ENCODE data around the gene LAMB1.

GRCh38 chr7:107968449-107968848, 34.5 kb downstream of the LAMB1 start:
- TF ChIP-seq POLR2A (IDR thresholded peaks at IDR 0.05; ENCODE audit: low read length): no peak
- TF ChIP-seq GATA1 (IDR thresholded peaks at IDR 0.05; ENCODE audit: low read depth, low read length): no peak

Measured in erythroblast (primary cell).